SKM-1 (cell line): ENCODE results near the gene AKT2.

ENCODE experiments used
- DNase-seq: peaks from one replicate; lab custom pipeline; 2025; ENCODE audit not compliant: unreplicated experiment; lab: John Stamatoyannopoulos, UW

The AKT2 gene

GRCh38 chr19:40255619-40256166 is 29.5 kb downstream of the AKT2 start:
- no peak for DNase-seq

GRCh38 chr19:40254714-40255418 is 30.3 kb downstream of the AKT2 start:
- no peak for DNase-seq

- no peak for DNase-seq
Observed at GRCh38 chr19:40253611-40254092, 31.5 kb downstream of the AKT2 start.

DNA sequence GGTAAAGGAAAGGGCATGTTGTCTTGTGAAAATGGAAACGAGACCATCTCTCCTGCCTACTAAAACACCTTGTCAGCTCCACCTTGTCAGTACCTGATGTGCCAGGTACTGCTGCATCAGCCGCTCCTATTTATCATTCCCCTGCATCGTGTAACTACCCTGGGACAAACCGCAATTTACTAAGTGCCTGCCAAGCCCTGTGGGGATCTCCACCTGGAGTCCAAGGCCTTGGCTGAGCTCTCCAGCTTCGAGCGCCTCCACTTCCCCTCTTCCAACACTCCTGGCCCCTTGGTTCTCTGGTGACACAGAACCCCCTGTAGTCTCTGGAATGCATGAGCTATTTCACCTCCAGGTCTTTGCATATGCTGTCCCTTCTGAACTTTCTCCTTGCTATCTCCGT is 32.8 kb downstream of the AKT2 start:
- no peak for DNase-seq

- no peak for DNase-seq
Observed at GRCh38 chr19:40251991-40252390, 33.2 kb downstream of the AKT2 start.

- no peak for DNase-seq
Observed at GRCh38 chr19:40251244-40251643, 33.9 kb downstream of the AKT2 start.

DNA sequence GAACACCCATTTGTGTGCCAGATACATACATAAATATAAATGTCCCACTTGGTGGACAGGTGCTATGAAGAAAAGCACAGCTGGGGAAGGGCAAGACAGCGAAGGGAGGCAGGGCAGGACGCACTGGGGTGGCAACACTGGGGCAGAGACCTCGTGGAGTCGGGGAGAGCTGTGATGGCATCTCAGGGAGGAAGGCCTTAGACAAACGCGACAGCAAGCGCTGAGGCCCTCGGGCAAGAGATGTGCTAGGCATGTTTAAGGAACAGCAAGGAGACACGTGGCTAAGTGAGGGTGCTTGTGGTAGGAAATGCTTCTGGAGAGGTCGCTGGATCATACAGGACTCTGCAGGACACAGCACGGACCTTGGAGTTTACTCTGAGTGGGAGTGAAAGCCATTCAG is 35.4 kb downstream of the AKT2 start:
- no peak for DNase-seq

DNA sequence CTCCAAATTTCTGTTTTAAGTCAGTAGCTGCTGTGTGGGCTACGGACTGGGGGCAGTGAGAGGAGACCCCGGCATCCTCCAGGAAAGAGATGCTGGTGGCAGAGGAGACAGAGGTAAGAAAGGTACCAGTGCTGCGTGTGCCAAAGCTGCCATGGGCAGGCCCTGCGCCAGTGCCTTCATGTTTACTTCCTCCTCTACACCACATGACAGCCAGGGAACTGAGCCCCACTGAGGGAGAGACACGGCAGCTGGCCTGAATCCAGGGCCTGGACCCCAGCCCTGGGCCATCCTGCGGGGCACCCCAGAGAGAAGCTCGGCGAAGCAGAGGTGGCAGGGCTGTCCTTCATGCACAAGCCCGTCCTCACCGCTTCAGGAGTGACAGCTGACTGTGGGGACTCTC is 35.9 kb downstream of the AKT2 start:
- DNase-seq = no peak

DNA sequence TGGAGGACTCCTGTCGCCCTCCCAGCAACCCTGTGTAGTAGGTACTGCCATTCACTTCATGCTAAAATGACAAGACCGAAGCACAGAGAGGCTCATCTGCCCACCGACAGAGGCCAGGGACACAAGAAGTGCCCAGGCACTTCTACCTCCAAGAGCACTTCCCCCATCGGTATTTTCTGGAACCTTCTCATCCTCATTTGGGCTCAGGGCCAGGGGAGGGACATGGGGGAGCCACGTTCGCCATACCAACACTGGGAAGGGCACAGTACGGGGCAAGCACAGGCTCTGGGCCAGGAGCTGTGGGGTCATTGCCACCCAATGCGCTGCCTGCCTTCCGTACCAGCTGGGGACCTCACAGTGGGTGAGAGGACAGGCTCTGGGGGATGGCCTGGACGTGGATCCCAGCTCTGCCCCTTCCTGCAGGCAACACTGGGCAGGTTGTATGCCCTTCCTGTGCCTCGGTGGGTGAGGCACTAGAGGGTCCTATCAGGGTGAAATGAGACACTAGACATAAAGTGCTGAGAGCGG is 37.3 kb downstream of the AKT2 start:
- no peak for DNase-seq

- no peak for DNase-seq
Observed at GRCh38 chr19:40247178-40247577, 38.0 kb downstream of the AKT2 start.

GRCh38 chr19:40246292-40247073 is 38.7 kb downstream of the AKT2 start:
- no peak for DNase-seq

- DNase-seq = no peak
Observed at GRCh38 chr19:40245506-40246128, 39.5 kb downstream of the AKT2 start.

GRCh38 chr19:40244579-40245317 is 40.4 kb downstream of the AKT2 start:
- no peak for DNase-seq

- DNase-seq = no peak
Observed at GRCh38 chr19:40243181-40243580, 42.0 kb downstream of the AKT2 start.

DNA sequence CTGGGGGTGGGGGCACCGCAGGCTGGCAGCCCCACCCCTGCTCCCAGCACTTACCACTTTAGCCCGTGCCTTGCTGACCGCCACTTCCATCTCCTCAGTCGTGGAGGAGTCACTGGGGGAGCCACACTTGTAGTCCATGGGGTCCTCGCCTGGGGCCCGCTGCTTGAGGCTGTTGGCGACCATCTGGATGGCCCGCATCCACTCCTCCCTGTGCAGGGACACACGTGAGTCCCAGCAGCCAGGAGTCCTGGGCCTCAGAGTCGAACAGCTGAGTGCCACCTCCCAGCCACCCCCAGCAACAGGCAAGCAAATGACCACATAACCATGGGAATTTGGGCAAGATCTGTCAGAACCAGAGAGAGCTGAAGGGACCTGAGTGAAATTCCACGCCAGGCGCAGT is 42.7 kb downstream of the AKT2 start:
- DNase-seq = no peak

DNA sequence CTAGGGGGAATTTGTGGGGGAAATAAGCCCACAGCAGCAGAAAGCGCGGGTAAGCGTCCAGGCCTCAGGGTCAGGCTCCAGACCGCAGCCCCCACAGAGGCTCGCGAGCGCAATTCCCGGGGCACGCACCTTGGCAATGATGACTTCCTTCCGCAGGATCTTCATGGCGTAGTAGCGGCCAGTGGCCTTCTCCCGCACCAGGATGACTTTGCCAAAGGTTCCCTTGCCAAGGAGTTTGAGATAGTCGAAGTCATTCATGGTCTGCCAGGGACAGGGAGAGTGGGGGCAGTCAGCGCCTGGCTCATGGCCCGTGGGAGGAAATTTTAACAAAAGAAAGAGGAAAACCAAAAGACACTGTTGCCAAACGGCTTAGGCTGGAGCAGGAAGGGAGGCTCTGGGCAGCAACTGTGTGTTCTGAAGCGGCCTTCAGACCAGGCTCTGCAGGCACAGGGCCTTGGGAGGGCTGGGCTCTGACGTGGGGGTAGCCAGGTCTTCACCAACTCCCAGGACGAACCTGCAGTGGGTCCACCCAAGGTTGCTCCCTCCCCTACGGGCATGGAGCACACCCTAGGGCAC is 43.2 kb downstream of the AKT2 start:
- no peak for DNase-seq

DNA sequence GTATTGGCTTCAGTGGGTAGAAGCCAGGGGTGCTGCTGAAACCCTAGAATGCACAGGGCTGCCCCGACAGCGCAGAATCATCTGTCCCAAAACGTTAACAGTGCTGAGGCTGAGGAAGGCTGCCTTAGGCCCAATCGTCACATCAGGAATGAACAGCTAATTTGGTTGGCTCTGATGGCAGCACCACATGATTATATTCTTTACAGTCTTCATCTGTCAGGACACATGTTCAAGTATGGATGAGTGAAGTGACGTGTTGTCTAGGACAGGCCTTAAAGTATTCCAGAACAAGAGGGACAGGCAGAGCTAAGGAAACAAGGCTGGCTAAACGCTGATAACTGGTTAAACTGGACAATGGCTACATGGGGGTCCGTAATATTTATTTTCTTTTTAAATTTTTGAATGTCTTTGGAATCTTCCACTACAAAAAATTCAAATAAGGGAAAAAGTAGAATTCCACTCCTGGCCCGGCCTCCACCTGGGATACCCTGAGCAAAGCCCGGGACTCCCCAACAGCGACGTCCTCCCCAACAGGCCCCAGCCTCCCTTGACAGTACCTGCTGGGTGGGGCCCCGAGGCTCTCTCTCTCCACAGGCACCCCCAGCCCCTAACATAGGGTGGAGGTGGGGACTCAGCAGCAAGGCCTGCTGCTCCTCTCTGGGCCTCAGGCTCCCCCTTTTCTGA is 43.9 kb downstream of the AKT2 start:
- no peak for DNase-seq

DNA sequence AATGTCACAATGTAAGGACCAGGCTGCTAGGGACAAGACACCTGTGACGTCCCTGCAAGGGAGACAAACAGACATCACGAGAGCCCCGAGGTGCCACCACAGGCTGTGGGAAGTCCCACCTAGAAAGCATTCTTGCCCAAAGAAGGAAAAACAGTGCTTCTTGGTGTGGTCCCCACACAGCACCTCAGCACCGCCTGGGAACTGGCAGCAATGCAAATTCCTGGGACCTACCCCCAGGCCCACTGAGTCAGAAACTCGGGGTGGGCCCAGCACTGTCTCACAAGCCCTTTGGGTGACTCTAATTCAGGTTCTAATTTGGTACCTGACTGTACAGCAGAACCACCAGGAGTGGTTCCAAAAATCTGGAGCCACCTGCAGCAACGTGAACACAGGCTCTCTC is 44.8 kb downstream of the AKT2 start:
- DNase-seq = no peak

- DNase-seq = no peak
Observed at GRCh38 chr19:40239415-40240226, 45.5 kb downstream of the AKT2 start.
